Stimulated activated CD8-positive, alpha-beta memory T cell treated with anti-CD3 and anti-CD28 coated beads, Interleukin-12 subunit alpha, Interleukin-12 subunit beta, amount 100 ng/mL, for 1 hour (primary cell): ENCODE results near the gene NMT1.

Source experiments
- DNase-seq: peaks from one replicate; pipeline ENCODE4 v3.0.0-alpha.2; 2020; ENCODE audit warnings: low read depth

The NMT1 gene

GRCh38 chr17:45104907-45105624 is 43.9 kb downstream of the NMT1 start:
- DNase-seq, result no peak

GRCh38 chr17:45106096-45106495 is 45.0 kb downstream of the NMT1 start:
- DNase-seq, result no peak

- no peak for DNase-seq
Observed at GRCh38 chr17:45106582-45106981, 45.5 kb downstream of the NMT1 start.

GRCh38 chr17:45107293-45108010 is 46.3 kb downstream of the NMT1 start:
- DNase-seq, result no peak

- no peak for DNase-seq
Observed at GRCh38 chr17:45108051-45108450, 46.9 kb downstream of the NMT1 start.

GRCh38 chr17:45108595-45109521 is 47.7 kb downstream of the NMT1 start:
- no peak for DNase-seq

- DNase-seq, result no peak
Observed at GRCh38 chr17:45110676-45111611, 49.8 kb downstream of the NMT1 start.

- DNase-seq, result no peak
Observed at GRCh38 chr17:45111850-45112249, 50.7 kb downstream of the NMT1 start.

GRCh38 chr17:45112559-45113423 is 51.7 kb downstream of the NMT1 start:
- no peak for DNase-seq

GRCh38 chr17:45113424-45113754 is 52.3 kb downstream of the NMT1 start:
- DNase-seq, result no peak

GRCh38 chr17:45114117-45114932 is 53.2 kb downstream of the NMT1 start:
- no peak for DNase-seq

GRCh38 chr17:45115015-45115625 is 54.0 kb downstream of the NMT1 start:
- DNase-seq, result no peak

GRCh38 chr17:45115871-45116270 is 54.8 kb downstream of the NMT1 start:
- no peak for DNase-seq

GRCh38 chr17:45116434-45117016 is 55.4 kb downstream of the NMT1 start:
- DNase-seq, result no peak

- DNase-seq, result no peak
Observed at GRCh38 chr17:45117334-45117733, 56.2 kb downstream of the NMT1 start.

GRCh38 chr17:45117848-45118646 is 56.9 kb downstream of the NMT1 start:
- no peak for DNase-seq

GRCh38 chr17:45118691-45119090 is 57.6 kb downstream of the NMT1 start:
- DNase-seq, result no peak

GRCh38 chr17:45119964-45120363 is 58.8 kb downstream of the NMT1 start:
- no peak for DNase-seq
